ENCODE results near the gene ANKRD9.

The ANKRD9 gene

DNA sequence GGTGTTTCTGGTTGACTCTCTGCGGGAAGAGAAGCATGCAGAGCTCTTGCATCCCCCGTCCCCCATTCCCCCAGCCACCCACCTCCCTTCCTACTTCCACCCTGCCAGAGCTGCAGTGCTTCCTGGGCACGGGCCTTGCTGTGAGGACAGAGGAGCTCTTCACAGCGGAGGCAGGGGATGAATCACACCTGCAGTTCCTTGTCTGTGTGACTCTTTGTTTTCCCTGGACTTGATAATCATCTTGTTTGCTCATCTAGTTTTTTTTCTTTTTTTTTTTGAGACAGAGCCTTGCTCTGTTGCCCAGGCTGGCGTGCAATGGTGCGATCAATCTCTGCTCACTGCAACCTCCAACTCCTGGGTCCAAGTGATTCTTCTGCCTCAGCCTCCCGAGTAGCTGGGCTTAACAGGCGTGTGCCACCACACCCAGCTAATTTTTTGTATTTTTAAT is 27.8 kb downstream of the ANKRD9 start:
- DNase-seq (ENCODE audit: low read depth, low spot score), result peak; percentile 75
- H3K27ac ChIP-seq, result peak overlapping the region; percentile 54

DNA sequence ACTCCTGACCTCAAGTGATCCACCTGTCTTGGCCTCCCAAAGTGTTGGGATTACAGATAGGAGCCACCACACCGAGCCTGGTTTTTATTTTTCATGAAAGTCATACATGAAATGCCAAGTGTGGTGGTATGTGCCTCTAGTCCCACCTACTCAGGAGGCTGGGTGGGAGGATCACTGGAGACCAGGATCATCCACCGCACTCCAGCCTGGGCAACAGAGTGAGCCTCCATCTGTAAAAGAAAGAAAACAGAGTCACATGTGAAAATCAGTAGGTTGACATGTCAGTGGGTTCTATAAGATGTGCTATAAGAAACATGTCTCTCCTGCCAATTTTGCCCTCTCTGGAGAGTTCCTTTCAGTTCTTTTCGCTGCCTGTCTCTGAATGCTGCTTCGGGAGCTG is 28.2 kb downstream of the ANKRD9 start:
- DNase-seq (ENCODE audit: low read depth, low spot score), result no peak
- H3K27ac ChIP-seq, result peak overlapping the region; percentile 54

DNA sequence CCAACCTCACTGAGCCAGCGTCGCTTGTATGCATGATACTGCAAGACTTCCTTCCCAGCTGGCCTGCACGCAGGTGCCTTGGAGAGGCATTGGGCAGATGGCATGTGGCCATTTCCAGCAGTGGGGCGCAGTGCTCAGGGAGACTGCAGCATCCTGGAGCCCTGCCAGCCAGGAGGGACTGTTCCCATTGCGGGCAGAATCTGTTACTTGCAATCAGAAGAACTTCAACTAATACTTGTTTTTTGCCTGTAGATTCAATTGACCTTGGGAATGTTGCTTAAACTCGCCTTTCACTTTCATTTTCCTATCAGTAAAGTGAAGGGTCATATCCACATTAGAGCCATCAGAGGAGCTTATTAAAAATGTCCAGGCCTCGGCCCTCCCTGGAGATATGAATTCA is 29.8 kb downstream of the ANKRD9 start:
- no peak overlapping the region for H3K27ac ChIP-seq
- no peak for DNase-seq (ENCODE audit: low read depth, low spot score)

DNA sequence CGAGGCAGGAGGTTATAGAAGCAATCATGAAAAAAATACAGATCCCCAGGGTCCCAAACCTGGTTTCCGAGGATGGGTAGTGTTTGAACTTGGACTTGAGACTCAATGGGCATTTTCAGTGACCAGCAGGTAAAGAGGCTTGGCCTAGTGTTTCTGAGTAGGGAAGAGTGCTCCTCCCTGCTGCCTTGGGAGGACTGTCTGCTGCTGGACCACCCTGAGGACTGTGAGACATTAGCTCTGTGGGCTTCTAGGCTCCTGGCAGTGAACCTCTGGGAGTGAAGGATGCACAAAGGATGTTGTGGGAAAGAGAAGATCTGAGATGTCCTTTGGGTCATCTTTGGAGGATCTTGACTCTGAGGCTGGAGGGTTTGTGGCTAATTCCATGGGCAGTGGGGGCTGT is 30.5 kb downstream of the ANKRD9 start:
- DNase-seq (ENCODE audit: low read depth, low spot score), result no peak
- H3K27ac ChIP-seq, result no peak overlapping the region

DNA sequence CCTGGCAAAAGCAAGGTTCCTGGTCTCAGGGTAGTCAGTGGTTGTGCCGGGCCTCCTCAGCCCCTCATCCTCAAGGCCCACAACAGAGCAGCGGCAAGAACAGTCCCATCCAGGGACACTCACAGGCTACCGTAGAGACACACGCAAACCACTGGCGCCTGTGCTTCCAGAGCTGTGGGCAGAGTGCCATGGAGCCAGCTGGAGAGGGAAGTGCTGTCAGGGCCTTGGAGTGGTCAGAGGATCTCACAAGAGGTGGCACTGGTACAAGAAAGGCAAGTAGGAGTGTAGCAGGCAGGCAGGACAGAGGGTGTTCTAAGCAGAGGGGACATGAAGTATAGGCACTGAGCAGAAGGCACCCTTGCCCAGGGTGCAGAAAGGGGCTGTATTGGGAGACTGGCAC is 34.6 kb downstream of the ANKRD9 start:
- no peak overlapping the region for H3K27ac ChIP-seq
- DNase-seq (ENCODE audit: low read depth, low spot score), result no peak

DNA sequence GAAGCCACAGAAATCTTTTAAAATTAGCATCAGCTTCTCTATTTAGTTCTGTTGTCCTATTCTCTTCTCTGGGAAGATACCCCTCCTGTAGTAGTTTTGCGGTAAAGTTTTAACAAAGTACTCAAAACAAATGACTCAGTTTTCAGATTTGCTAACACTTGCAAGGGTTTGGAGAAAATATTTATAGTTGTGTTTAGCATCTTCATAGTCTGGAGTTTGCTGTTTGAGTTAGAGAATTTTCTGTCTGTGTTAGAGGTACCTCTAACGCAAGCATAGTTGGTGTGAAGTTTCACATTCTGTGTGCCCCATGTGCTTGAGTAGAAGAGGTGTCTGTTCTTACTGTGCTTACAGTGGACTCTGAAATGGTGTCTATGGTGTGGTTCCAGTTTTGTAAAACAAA is 36.0 kb downstream of the ANKRD9 start:
- H3K27ac ChIP-seq, result no peak overlapping the region
- no peak for DNase-seq (ENCODE audit: low read depth, low spot score)

DNA sequence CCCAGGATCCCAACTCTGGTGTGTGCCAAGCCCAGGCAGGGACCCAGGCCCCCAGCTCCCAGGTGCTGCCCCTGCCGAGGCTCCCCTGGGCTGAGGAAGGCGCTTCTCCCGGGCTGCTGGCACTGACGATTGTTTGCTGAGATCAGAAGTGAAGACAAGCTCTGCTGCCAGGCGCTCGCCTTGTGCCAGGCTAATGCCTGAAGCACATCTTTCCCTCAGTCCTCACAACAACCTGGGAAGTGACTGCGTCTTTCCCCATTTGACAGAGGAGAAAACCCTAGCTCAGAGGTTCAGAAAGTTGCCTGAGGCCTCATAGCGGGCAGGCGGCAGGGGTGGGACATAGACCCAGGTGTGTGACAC is 36.8 kb downstream of the ANKRD9 start:
- no peak overlapping the region for H3K27ac ChIP-seq
- no peak for DNase-seq (ENCODE audit: low read depth, low spot score)

DNA sequence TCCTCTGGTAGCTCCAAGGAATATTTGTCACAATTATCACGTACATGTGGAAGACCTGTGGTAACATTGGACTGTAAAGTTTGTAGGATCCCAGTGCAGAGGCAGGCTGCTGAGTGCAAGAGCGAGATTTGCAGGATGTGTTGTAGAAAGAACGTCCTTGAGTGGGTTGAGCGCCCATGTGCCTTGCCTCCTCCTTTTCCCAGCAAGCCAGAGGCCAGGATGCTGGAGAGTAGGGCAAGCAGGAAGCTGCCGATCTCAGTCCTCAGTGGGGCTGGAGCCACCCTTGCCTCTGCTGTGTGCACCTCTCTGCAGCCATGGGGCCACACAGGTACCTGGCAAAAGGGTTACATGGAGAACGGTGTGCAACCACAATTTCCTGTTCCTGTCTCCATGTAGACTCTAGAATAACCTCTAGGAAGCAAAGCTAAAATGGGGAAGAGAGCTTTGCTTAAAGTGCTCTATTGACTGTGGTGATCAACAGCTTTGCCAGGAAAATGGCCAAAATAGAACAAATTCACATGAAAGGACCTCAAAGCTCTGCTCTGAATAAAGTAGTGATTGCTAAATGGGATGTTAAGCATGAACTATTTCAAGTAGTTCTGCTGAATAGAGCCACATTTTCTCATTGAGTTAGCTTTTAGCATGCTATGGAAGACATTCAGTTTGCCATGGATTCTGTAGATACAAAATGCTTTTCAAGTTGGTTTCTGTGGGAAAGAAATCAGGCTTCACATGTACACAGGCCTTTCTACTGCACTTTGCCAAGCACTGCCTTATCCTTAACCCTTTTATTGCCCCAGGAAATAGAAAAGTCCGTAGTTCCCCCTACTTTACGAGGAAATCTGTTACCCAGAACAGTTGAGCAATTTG is 37.4 kb downstream of the ANKRD9 start:
- no peak overlapping the region for H3K27ac ChIP-seq
- DNase-seq (ENCODE audit: low read depth, low spot score), result no peak

DNA sequence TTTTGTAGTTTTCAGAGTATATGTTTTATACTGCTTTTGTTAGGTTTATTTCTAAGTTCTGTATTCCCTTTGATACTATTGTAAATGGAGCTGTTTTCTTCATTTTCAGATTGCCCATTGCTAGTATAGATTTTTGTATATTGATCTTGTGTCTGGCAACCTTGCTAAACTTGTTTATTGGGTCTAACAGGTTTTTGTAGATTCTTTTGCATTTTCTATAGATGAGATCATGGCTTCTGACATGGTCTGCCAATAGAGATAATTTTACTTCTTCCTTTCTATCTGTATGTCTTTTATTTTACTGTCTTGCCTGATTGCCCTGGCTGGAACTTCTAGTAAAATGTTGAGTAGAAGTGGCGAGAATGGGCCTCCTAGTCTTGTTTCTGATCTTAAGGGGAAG is 40.3 kb downstream of the ANKRD9 start:
- DNase-seq (ENCODE audit: low read depth, low spot score), result no peak
- H3K27ac ChIP-seq, result no peak overlapping the region

DNA sequence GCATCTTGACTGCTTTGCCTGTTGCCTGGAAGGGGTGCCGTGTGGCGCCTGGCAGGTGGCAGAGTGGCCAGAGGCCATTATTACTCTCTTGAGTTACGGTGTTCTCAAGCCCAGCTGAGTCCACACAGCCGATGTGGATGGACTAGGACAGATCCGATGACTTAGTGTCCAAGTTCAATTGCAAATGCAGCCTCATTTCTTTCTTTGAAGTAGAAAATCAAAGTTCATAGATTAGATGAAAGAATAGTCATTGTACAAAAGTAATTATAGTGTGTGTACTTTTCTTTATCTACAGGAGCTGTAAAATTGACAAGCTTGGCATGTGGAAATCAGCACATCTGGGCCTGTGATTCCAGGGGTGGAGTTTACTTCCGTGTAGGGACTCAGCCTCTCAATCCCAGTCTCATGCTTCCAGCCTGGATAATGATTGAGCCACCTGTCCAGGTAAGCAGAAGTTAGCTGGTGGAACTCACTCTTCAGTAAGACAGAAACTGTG is 44.7 kb downstream of the ANKRD9 start:
- no peak for DNase-seq (ENCODE audit: low read depth, low spot score)
- H3K27ac ChIP-seq, result no peak overlapping the region

DNA sequence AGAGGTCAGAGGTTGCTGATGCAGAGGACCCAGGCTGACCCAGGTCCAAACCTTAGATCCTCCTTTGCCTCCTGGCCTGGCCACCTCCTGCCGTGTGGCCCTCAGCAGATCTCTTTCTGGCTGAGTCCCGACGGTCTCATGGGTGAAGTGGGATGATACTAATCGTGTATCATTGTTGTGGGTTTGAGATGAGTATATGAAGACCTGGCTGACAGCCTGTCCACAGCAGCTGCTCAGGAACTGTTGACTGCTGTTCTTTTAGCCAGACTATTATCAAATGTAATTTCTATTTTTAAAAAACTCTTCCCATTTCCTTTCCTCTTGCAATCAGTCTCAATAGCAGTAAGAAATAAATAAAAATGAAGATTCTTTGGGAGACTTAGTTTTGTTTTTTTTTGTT is 45.6 kb downstream of the ANKRD9 start:
- no peak for DNase-seq (ENCODE audit: low read depth, low spot score)
- no peak overlapping the region for H3K27ac ChIP-seq

DNA sequence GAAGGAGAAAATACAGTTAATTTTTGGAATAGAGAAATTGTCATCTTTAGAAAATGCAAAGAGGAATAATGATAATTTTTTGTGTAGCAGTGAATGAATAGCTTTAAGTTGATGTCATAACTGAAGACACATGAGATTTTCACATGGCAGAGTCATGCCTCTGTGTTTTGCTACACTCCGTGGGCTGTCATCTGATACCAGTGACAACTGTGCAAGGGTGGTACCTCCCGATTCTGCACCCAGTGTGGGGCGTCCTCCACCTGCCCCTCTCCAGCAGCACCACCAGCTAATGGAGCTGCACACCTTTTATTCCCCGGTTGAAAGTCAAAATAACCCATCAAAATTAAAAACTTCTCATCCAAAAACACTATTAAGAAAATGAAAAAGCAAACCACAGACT is 47.2 kb downstream of the ANKRD9 start:
- DNase-seq (ENCODE audit: low read depth, low spot score), result no peak
- no peak overlapping the region for H3K27ac ChIP-seq

DNA sequence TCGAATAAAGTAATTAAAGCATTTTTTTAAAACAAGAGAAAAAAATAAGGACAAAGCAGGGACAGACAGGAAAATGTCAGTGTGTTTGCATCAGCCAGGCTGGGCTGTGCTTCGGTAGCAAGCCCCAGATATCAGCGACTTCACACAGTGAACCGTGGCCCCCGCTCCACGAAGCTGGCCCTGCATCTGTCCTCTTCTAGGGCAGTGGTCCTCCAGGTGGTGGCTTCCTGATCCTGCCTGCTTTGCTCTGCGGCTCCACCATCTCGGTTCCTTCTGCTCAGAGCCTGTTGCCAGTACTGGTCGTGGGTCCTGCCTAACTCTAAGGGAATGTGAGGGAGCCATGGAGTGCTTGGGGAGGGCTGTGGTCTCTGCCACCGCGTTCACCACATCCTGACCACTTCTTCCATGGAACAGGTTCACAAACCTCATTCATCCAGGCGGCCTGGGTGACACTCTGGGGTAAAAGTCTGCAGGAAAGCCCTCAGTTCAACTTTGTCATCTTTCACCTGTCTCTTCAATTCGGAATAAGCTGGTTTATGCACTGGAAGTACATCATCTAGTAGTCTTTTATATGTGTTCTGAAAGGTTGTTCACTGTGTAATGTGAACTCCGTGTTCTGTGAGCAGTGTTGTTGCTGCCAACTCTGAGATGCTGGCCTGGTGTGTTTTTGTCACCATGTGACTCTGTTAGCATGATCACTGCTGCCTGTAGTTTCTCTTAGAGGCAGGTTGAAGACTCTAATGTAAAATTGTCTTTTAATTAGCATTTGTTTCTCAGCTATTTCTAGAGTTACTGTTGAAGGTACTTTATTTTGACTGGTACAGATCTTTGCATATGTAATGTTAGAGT is 47.9 kb downstream of the ANKRD9 start:
- no peak for DNase-seq (ENCODE audit: low read depth, low spot score)

DNA sequence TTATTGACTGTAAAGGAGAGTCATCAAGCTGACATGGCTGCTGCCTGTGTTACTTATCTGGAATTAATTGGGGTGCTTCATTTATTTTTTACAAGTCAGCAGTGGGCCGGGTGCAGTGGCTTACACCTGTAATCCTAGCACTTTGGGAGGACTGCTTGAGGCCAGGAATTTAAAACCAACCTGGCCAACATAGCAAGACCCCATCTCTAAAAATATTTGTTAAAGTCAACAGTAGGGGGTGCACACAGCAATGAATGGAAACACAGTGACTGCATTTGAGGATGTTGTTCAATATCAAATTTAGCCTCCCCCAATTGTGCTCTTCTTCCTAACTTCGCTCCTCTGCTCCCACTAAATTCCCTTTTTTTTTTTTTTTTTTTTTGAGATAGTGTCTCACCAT is 52.1 kb downstream of the ANKRD9 start:
- no peak overlapping the region for H3K27ac ChIP-seq
- DNase-seq (ENCODE audit: low read depth, low spot score), result no peak

More for the DNA sequence above, 47.9 kb downstream of the ANKRD9 start:
- no peak overlapping the region for H3K27ac ChIP-seq

DNA sequence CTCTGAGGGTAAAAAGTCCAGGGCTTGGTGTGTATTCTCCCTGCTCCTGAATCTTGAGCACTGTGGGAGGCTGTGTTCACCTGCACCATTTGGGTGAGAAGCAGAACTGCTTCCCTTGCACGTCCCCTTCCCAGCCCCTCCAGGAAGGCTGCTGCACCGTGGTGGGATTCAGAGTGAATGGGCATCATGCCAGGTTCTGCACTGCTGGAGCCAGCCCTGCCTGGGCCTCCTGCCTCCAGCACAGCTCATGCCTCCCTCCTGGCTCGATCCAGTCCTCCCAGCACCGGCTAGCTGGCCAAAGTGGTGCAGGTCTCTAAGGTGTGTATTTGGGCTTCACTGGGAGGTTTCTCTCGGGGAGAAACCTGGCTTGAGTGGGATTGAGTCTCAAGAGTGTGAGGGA is 54.9 kb downstream of the ANKRD9 start:
- no peak for DNase-seq (ENCODE audit: low read depth, low spot score)

DNA sequence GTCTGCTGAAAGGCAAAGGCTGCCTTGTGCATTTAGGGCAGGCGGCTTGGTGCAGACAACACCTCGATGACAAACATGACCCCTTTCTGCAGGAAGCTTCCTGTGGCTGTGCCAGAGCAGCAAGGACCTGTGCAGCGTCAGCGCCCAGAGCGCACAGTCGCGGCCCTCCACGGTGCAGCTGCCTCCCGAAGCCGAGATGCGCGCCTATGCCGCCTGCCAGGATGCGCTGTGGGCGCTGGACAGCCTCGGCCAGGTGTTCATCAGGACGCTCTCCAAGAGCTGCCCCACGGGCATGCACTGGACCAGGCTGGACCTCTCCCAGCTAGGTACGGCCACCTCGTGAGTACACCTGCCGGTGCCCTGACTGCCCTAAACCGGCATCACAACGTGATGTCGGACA is 57.3 kb downstream of the ANKRD9 start:
- DNase-seq (ENCODE audit: low read depth, low spot score), result no peak
- no peak overlapping the region for H3K27ac ChIP-seq

More for the DNA sequence above, 54.9 kb downstream of the ANKRD9 start:
- no peak overlapping the region for H3K27ac ChIP-seq

Measured in epithelial cell of prostate (primary cell).